ENCODE data around the gene GPBP1L1. TPM values are rescaled to one million over a fixed set of nuclear protein-coding genes. Genes with fewer than 3 reads are reported as not detected.

The GPBP1L1 gene
- total and polyA plus RNA-seq, 2 of the 4 experiments (the other 2 are of a cell fraction): 31.5 to 57.4 TPM

GRCh38 chr1:45643978-45644377, 42.4 kb downstream of the GPBP1L1 start:
- Histone ChIP-seq H3K27ac (ENCODE audit: insufficient read depth, low read length) (no peak overlapping the region), H3K56ac (ENCODE audit: extremely low read depth, insufficient read depth, low read length) (no peak overlapping the region), H2BK5ac (ENCODE audit: low read depth, low read length, poor library complexity, severe bottlenecking) (no peak overlapping the region), H3K9me1 (ENCODE audit: insufficient read depth, low read length) (peaks cover 8% of the 10 kb centered on the region), H2BK120ac (ENCODE audit: low read depth, low read length) (no peak overlapping the region), H4K91ac (ENCODE audit: insufficient read depth, low read depth, low read length) (no peak overlapping the region), H3K4me1 (ENCODE audit: control insufficient read depth, insufficient read depth, low read length) (peaks cover 5% of the 10 kb centered on the region), H3K79me1 (ENCODE audit: low read depth in 1 of 2, low read length in 2 of 2) (peaks cover 23 to 65% of the 10 kb centered on the region in 2 experiments), H4K20me1 (ENCODE audit: insufficient read depth, low read length) (peaks cover 12% of the 10 kb centered on the region; the same call in 1 of the 2 replicates), H2AFZ (replicated peaks; ENCODE audit: low read length, poor library complexity) (no peak overlapping the region), H3K4me2 (ENCODE audit: low read depth, low read length) (no peak overlapping the region), H4K5ac (ENCODE audit: low read depth, low read length) (no peak overlapping the region), H2BK15ac (ENCODE audit: low read depth, low read length) (no peak overlapping the region), H3K27me3 (ENCODE audit: control insufficient read depth, insufficient read depth, low read length) (no peaks in the 10 kb centered on the region), H2BK20ac (ENCODE audit: low read depth, low read length) (no peak overlapping the region), H2AK9ac (replicated peaks; ENCODE audit: low read depth, low read length, poor library complexity) (no peak overlapping the region), H3K23ac (ENCODE audit: low read depth, low read length) (no peak overlapping the region), H3K4ac (ENCODE audit: low read depth, low read length) (no peak overlapping the region), H3K4me3 (ENCODE audit: insufficient read depth, low read depth, low read length) (no peak overlapping the region), H3K9ac (ENCODE audit: low read depth, low read length) (no peak overlapping the region), H3K36me3 (ENCODE audit: control insufficient read depth, insufficient read depth, low read length) (peaks cover 37% of the 10 kb centered on the region), H4K8ac (ENCODE audit: low read depth in 2 of 2, low read length in 2 of 2) (no peak overlapping the region), H3K9me3 (ENCODE audit: control insufficient read depth, insufficient read depth, low read length) (no peaks in the 10 kb centered on the region), H3K14ac (replicated peaks; ENCODE audit: low read depth, low read length) (no peak overlapping the region), H3K18ac (ENCODE audit: low read depth, low read length) (no peak overlapping the region), H2AK5ac (ENCODE audit: low read depth, low read length) (no peak overlapping the region)
- in situ Hi-C loops (cut with MboI; ENCODE audit: low sequenced_read_pairs) (no loop called here), dilution Hi-C loops (cut with HindIII; ENCODE audit: low sequenced_read_pairs, unreplicated experiment) (no loop called here), intact Hi-C loops (cut with micrococcal nuclease) (loop anchor here (5.0 kb wide), 1 partner anchor 238 kb away; no protein-coding TSS in a partner anchor)
- ChIA-PET POLR2A (ENCODE audit: unreplicated experiment) (no interaction called here), CTCF (no interaction called here)
- ATAC-seq (ENCODE audit: low read depth) (no peak), DNase-seq (no peak)
- BruUV-seq (replicated peaks): no TSS peak
- no peak for TF ChIP-seq SMC3 (IDR thresholded peaks at IDR 0.05; ENCODE audit: low read depth, low read length)
- TF ChIP-seq CHD1 (IDR thresholded peaks at IDR 0.05; ENCODE audit: low read depth, low read length): no peak
- TF ChIP-seq, protein P1, sequence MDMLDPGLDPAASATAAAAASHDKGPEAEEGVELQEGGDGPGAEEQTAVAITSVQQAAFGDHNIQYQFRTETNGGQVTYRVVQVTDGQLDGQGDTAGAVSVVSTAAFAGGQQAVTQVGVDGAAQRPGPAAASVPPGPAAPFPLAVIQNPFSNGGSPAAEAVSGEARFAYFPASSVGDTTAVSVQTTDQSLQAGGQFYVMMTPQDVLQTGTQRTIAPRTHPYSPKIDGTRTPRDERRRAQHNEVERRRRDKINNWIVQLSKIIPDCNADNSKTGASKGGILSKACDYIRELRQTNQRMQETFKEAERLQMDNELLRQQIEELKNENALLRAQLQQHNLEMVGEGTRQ (IDR thresholded peaks at IDR 0.05; ENCODE audit: low read depth, low read length): no peak
- TF ChIP-seq, protein P2, sequence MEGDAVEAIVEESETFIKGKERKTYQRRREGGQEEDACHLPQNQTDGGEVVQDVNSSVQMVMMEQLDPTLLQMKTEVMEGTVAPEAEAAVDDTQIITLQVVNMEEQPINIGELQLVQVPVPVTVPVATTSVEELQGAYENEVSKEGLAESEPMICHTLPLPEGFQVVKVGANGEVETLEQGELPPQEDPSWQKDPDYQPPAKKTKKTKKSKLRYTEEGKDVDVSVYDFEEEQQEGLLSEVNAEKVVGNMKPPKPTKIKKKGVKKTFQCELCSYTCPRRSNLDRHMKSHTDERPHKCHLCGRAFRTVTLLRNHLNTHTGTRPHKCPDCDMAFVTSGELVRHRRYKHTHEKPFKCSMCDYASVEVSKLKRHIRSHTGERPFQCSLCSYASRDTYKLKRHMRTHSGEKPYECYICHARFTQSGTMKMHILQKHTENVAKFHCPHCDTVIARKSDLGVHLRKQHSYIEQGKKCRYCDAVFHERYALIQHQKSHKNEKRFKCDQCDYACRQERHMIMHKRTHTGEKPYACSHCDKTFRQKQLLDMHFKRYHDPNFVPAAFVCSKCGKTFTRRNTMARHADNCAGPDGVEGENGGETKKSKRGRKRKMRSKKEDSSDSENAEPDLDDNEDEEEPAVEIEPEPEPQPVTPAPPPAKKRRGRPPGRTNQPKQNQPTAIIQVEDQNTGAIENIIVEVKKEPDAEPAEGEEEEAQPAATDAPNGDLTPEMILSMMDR (conservative IDR thresholded peaks at IDR 0.05; ENCODE audit: low read depth, low read length): no peak
- TF ChIP-seq MAZ (IDR thresholded peaks at IDR 0.05; ENCODE audit: borderline replicate concordance, low read depth, low read length): no peak
- TF ChIP-seq RFX5 (IDR thresholded peaks at IDR 0.05; ENCODE audit: low read depth, low read length): no peak
- TF ChIP-seq CEBPB (IDR thresholded peaks at IDR 0.05; ENCODE audit: low read depth, low read length): no peak
- TF ChIP-seq MAFK (IDR thresholded peaks at IDR 0.05; ENCODE audit: low read depth, low read length): no peak
- no peak for TF ChIP-seq RCOR1 (IDR thresholded peaks at IDR 0.05; ENCODE audit: insufficient replicate concordance, low read length)
- TF ChIP-seq FOS (IDR thresholded peaks at IDR 0.05; ENCODE audit: low read depth, low read length): no peak
- TF ChIP-seq MXI1 (IDR thresholded peaks at IDR 0.05; ENCODE audit: borderline replicate concordance, low read depth, low read length): no peak
- TF ChIP-seq RAD21 (IDR thresholded peaks at IDR 0.05; ENCODE audit: low read length): no peak
- no peak for TF ChIP-seq ELK1 (IDR thresholded peaks at IDR 0.05; ENCODE audit: borderline replicate concordance, low read depth, low read length)
